Measurements from ENCODE around the gene EIPR1. TPM values are rescaled to one million over a fixed set of nuclear protein-coding genes. Genes with fewer than 3 reads are reported as not detected.

Gene EIPR1
- total and polyA plus RNA-seq, 4 donors: 12.0 to 26.8 (median 23.4) TPM

DNA sequence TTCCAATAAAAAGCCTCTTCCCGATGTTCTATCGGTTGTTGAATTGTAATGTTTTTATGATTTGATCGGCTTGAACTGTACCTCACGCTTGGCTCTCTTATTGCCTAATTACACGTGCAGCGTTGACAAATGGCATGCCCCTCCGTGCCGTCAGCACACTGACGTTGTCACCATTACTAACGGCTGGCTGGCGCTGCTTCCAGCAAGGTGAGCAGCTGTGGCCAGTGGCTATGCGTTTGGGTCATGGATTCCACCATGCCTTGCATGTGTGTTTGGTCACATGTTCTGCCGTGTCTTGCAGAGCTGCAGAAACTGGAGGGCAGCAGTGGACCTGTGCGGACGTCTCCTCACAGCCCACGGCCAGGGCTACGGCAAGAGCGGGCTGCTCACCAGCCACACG lies 44.0 kb upstream of the EIPR1 start:
- no peak for ATAC-seq (ENCODE audit: insufficient read depth, low FRiP score)
- Histone ChIP-seq H3K36me3 (ENCODE audit: control insufficient read depth in 4 of 4, insufficient read depth in 4 of 4, low read length in 4 of 4) (peaks cover 7 to 45% (median 27%) of the 10 kb centered on the region in 4 donors), H3K27ac (ENCODE audit: low read depth in 1 of 2, low read length in 1 of 2) (no peak overlapping the region), H3K9me3 (ENCODE audit: control insufficient read depth in 4 of 4, insufficient read depth in 3 of 4, low read length in 3 of 4) (no peaks in the 10 kb centered on the region), H3K27me3 (ENCODE audit: control insufficient read depth in 3 of 3, insufficient read depth in 3 of 3, low read length in 2 of 3) (no peaks in the 10 kb centered on the region), H3K9ac (ENCODE audit: insufficient read depth in 1 of 2, low read length in 2 of 2) (no peak overlapping the region), H3K4me1 (ENCODE audit: control insufficient read depth in 5 of 5, insufficient read depth in 5 of 5, low read length in 5 of 5) (no peaks in the 10 kb centered on the region), H3K4me3 (no peak overlapping the region)
- 89 to 90% methylated on average over 19 of the region's 19 CpGs for WGBS, 2 donors
- no peak for DNase-seq
- TF ChIP-seq, protein P1, sequence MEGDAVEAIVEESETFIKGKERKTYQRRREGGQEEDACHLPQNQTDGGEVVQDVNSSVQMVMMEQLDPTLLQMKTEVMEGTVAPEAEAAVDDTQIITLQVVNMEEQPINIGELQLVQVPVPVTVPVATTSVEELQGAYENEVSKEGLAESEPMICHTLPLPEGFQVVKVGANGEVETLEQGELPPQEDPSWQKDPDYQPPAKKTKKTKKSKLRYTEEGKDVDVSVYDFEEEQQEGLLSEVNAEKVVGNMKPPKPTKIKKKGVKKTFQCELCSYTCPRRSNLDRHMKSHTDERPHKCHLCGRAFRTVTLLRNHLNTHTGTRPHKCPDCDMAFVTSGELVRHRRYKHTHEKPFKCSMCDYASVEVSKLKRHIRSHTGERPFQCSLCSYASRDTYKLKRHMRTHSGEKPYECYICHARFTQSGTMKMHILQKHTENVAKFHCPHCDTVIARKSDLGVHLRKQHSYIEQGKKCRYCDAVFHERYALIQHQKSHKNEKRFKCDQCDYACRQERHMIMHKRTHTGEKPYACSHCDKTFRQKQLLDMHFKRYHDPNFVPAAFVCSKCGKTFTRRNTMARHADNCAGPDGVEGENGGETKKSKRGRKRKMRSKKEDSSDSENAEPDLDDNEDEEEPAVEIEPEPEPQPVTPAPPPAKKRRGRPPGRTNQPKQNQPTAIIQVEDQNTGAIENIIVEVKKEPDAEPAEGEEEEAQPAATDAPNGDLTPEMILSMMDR (IDR thresholded peaks at IDR 0.05; ENCODE audit: control extremely low read depth, extremely low read depth): no peak

DNA sequence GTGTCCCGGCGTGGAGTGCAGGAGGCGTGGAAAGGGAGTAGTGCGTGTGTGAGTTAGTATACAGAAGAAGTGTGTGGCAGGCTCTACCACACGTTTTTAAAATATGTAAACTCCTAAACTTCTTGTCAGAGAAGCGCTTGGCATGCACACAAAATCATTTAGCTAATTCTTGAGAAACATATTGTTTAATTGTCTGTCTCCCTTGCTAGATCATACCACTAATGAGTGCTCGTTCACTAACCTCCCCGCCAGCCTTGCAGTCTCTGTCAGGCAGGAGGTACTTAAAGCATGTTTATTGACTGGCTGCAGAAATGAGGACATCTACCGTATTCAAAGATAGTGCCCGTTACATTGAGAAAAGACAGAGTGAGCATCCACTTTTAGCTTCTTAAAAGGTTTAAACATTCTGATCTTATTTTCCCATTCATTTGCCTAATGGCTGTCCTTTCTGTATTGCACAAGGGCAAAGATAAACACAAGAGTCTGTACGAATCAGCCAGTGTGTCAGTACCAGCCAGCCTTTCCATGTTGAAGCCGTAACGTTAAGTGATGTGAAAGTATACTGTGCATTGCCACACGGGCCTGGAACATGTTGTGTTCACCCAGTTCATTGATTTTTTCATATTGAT lies 43.3 kb upstream of the EIPR1 start:
- ATAC-seq (ENCODE audit: insufficient read depth, low FRiP score) (no peak), DNase-seq (peak in 2 of 3 donors; percentile 35 to 45)
- TF ChIP-seq, protein P1 (IDR thresholded peaks at IDR 0.05; ENCODE audit: control extremely low read depth, extremely low read depth): no peak
- Histone ChIP-seq H3K27ac (ENCODE audit: low read depth in 1 of 2, low read length in 1 of 2) (no peak overlapping the region), H3K27me3 (ENCODE audit: control insufficient read depth in 3 of 3, insufficient read depth in 3 of 3, low read length in 2 of 3) (no peaks in the 10 kb centered on the region), H3K9ac (ENCODE audit: insufficient read depth in 1 of 2, low read length in 2 of 2) (no peak overlapping the region), H3K9me3 (ENCODE audit: control insufficient read depth in 4 of 4, insufficient read depth in 3 of 4, low read length in 3 of 4) (no peaks in the 10 kb centered on the region), H3K4me3 (no peak overlapping the region), H3K36me3 (ENCODE audit: control insufficient read depth in 4 of 4, insufficient read depth in 4 of 4, low read length in 4 of 4) (peaks cover 7 to 46% (median 23%) of the 10 kb centered on the region in 4 donors), H3K4me1 (ENCODE audit: control insufficient read depth in 5 of 5, insufficient read depth in 5 of 5, low read length in 5 of 5) (no peaks in the 10 kb centered on the region)
- 90 to 92% methylated on average over 14 of the region's 14 CpGs for WGBS, 2 donors

DNA sequence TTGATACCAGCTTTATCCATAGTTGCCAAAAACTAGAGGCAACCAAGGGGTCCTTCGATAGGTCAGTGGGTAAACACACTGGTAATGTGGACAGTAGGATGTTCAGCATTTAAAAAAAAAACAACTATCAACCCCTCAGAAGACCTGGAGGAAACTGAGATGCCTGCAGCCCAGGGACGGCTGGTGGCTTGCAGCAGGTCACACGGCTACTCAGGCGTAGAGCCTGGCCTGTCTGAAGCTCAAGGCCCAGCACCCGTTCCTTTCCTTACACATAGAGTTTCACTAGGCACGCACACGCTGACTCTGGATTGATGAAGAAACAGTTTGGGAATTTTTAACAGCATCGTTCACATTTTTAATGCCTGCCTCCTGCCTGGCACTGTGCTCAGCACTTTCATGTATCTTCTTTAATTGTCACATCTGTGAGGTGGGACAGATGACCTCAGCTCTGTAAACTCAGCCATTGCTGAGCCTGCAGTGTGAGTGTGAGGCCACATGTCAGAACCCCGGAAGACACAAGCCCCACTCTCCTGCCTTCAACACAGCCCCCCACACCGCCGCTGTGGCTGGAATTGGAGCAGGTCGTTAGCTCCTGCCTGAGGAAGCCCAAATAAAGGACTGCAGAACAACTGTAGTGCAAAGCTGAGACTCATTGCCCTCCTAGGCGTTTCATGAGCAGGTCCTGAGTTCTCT lies 42.6 kb upstream of the EIPR1 start:
- no peak for DNase-seq
- 92 to 95% methylated on average over 12 to 13 of the region's 13 CpGs for WGBS, 2 donors
- no peak overlapping the region for H3K9ac ChIP-seq (ENCODE audit: insufficient read depth in 1 of 2, low read length in 2 of 2)
- H3K27me3 ChIP-seq (ENCODE audit: control insufficient read depth in 3 of 3, insufficient read depth in 3 of 3, low read length in 2 of 3): no peaks in the 10 kb centered on the region
- H3K9me3 ChIP-seq (ENCODE audit: control insufficient read depth in 4 of 4, insufficient read depth in 3 of 4, low read length in 3 of 4): no peaks in the 10 kb centered on the region
- H3K36me3 ChIP-seq (ENCODE audit: control insufficient read depth in 4 of 4, insufficient read depth in 4 of 4, low read length in 4 of 4): peaks cover 7 to 43% (median 23%) of the 10 kb centered on the region in 4 donors
- no peak overlapping the region for H3K4me3 ChIP-seq
- no peaks in the 10 kb centered on the region for H3K4me1 ChIP-seq (ENCODE audit: control insufficient read depth in 5 of 5, insufficient read depth in 5 of 5, low read length in 5 of 5)
- H3K27ac ChIP-seq (ENCODE audit: low read depth in 1 of 2, low read length in 1 of 2): no peak overlapping the region
- TF ChIP-seq, protein P1 (IDR thresholded peaks at IDR 0.05; ENCODE audit: control extremely low read depth, extremely low read depth): no peak
- ATAC-seq (ENCODE audit: insufficient read depth, low FRiP score): no peak
